HepG2 (cell line): ENCODE measurements around the gene H1-8. TPM values are rescaled to one million over a fixed set of nuclear protein-coding genes. Genes with fewer than 3 reads are reported as not detected.

Experiments used
- AGO1 ChIP-seq: fragments of 200-400 bp; formaldehyde crosslinking; IDR thresholded peaks from 2 replicates; pipeline ENCODE4 v1.6.1; 2017; ENCODE audit warnings: mild to moderate bottlenecking, low read depth, low read length, moderate library complexity; ENCODE audit not compliant: poor library complexity, severe bottlenecking
- CBX1 ChIP-seq: IDR thresholded peaks from one replicate; pipeline ENCODE4 v1.6.1; 2016; ENCODE audit warnings: antibody characterized with exemption, low read depth
- CSRNP2 ChIP-seq: sonication (generic); formaldehyde crosslinking; conservative IDR thresholded peaks from 2 replicates; pipeline ENCODE4 v1.8.0; 2022; ENCODE audit warnings: low read depth, missing genetic modification reagents
- FOXA1 ChIP-seq, 2 experiments: fragments of 450-650 bp in 1 of 2; sonication (generic) in 1 of 2; formaldehyde crosslinking in 1 of 2; IDR thresholded peaks; 2 replicates each; pipeline versions ENCODE4 v1.4.0 to v1.6.1; 2016 to 2020; ENCODE audit warnings: missing genetic modification reagents in 1 of 2
- FOXK1 ChIP-seq: sonication (generic); formaldehyde crosslinking; IDR thresholded peaks from 2 replicates; pipeline ENCODE4 v1.4.0; 2020; ENCODE audit warnings: low read depth, missing genetic modification reagents, borderline replicate concordance
- HNF4A ChIP-seq: sonication (generic); formaldehyde crosslinking; IDR thresholded peaks from 2 replicates; pipeline ENCODE4 v1.4.0; 2020; ENCODE audit warnings: missing genetic modification reagents
- HNRNPL ChIP-seq: fragments of 200-400 bp; formaldehyde crosslinking; IDR thresholded peaks from 2 replicates; pipeline ENCODE4 v1.6.1; 2017; ENCODE audit warnings: mild to moderate bottlenecking, low read depth, low read length
- IKZF5 ChIP-seq: IDR thresholded peaks from 2 replicates; pipeline ENCODE4 v1.6.1; 2018; ENCODE audit warnings: missing genetic modification reagents, mild to moderate bottlenecking, missing compliant biosample characterization
- MXD1 ChIP-seq: sonication (generic); formaldehyde crosslinking; IDR thresholded peaks from 2 replicates; pipeline ENCODE4 v1.4.0; 2020; ENCODE audit warnings: mild to moderate bottlenecking, missing genetic modification reagents
- NFIB ChIP-seq: sonication (generic); formaldehyde crosslinking; IDR thresholded peaks from 2 replicates; pipeline ENCODE4 v1.9.0; 2021; ENCODE audit warnings: missing genetic modification reagents, mild to moderate bottlenecking, borderline replicate concordance
- NR2F6 ChIP-seq, 2 experiments: IDR thresholded peaks; 2 replicates each; pipeline ENCODE4 v1.6.1; 2016; ENCODE audit warnings: antibody characterized with exemption in 1 of 2, mild to moderate bottlenecking in 1 of 2
- POLR2AphosphoS5 ChIP-seq: IDR thresholded peaks from 2 replicates; pipeline ENCODE4 v1.6.1; 2012; ENCODE audit warnings: low read depth, low read length
- SNAPC2 ChIP-seq: sonication (generic); formaldehyde crosslinking; IDR thresholded peaks from 2 replicates; pipeline ENCODE4 v1.8.1; 2022; ENCODE audit warnings: mild to moderate bottlenecking, missing genetic modification reagents
- TGIF2 ChIP-seq: IDR thresholded peaks from 2 replicates; pipeline ENCODE4 v1.6.1; 2016; ENCODE audit warnings: control low read depth, missing compliant biosample characterization
- YEATS4 ChIP-seq: sonication (generic); formaldehyde crosslinking; IDR thresholded peaks from 2 replicates; pipeline ENCODE4 v1.4.0; 2020; ENCODE audit warnings: missing genetic modification reagents, borderline replicate concordance
- ZBTB38 ChIP-seq: sonication (generic); formaldehyde crosslinking; IDR thresholded peaks from 2 replicates; pipeline ENCODE4 v1.5.1; 2020; ENCODE audit warnings: mild to moderate bottlenecking, missing genetic modification reagents
- ZFP62 ChIP-seq: sonication (generic); formaldehyde crosslinking; IDR thresholded peaks from 2 replicates; pipeline ENCODE4 v1.4.0; 2020; ENCODE audit warnings: missing genetic modification reagents
- ZNF331 ChIP-seq: sonication (generic); formaldehyde crosslinking; IDR thresholded peaks from 2 replicates; pipeline ENCODE4 v1.4.0; 2020; ENCODE audit warnings: missing genetic modification reagents
- ZNF335 ChIP-seq: sonication (generic); formaldehyde crosslinking; IDR thresholded peaks from 2 replicates; pipeline ENCODE4 v1.4.0; 2020; ENCODE audit warnings: missing genetic modification reagents
- ZNF362 ChIP-seq: sonication (generic); formaldehyde crosslinking; IDR thresholded peaks from 2 replicates; pipeline ENCODE4 v1.4.0; 2020; ENCODE audit warnings: missing genetic modification reagents, mild to moderate bottlenecking, borderline replicate concordance
- ZNF44 ChIP-seq: sonication (generic); formaldehyde crosslinking; IDR thresholded peaks from 2 replicates; pipeline ENCODE4 v1.5.1; 2020; ENCODE audit warnings: mild to moderate bottlenecking, missing genetic modification reagents
- ZNF558 ChIP-seq: sonication (generic); formaldehyde crosslinking; IDR thresholded peaks from 2 replicates; pipeline ENCODE4 v1.9.0; 2022; ENCODE audit warnings: mild to moderate bottlenecking, missing genetic modification reagents, borderline replicate concordance
- ZNF615 ChIP-seq: sonication (generic); formaldehyde crosslinking; IDR thresholded peaks from 2 replicates; pipeline ENCODE4 v1.5.0; 2020; ENCODE audit warnings: mild to moderate bottlenecking, missing genetic modification reagents, borderline replicate concordance
- ZNF7 ChIP-seq: IDR thresholded peaks from 2 replicates; pipeline ENCODE4 v1.6.1; 2016; ENCODE audit warnings: missing biosample characterization, missing genetic modification reagents
- ZNF703 ChIP-seq: sonication (generic); formaldehyde crosslinking; IDR thresholded peaks from 2 replicates; pipeline ENCODE4 v1.5.1; 2020; ENCODE audit warnings: missing genetic modification reagents, mild to moderate bottlenecking, moderate library complexity, borderline replicate concordance
- ZNF772 ChIP-seq: sonication (generic); formaldehyde crosslinking; IDR thresholded peaks from 2 replicates; pipeline ENCODE4 v1.5.0; 2020; ENCODE audit warnings: mild to moderate bottlenecking, missing genetic modification reagents
- ZNF776 ChIP-seq: sonication (generic); formaldehyde crosslinking; IDR thresholded peaks from 2 replicates; pipeline ENCODE4 v1.4.0; 2020; ENCODE audit warnings: mild to moderate bottlenecking, missing genetic modification reagents
- ZNF879 ChIP-seq: sonication (generic); formaldehyde crosslinking; IDR thresholded peaks from 2 replicates; pipeline ENCODE4 v1.8.1; 2023; ENCODE audit warnings: missing genetic modification reagents
- polyA plus RNA-seq, 8 experiments: library from polyadenylated mRNA; depleted of rRNA in 3 of 8; stranded (reverse) in 7 of 8; unstranded in 1 of 8; fragments of >200 nt; fragmentation: Illumina TruSeq in 4 of 8; extraction: Trizol in 4 of 8; gene quantifications; 2 replicates each; pipeline versions ENCODE4 v1.2.1 to v1.2.3, GENCODE V29; 2011 to 2016; ENCODE audit warnings: low read depth in 4 of 8, missing spikeins in 1 of 8, mixed read lengths in 1 of 8; ENCODE audit not compliant: insufficient read depth in 1 of 8
- total RNA-seq, 5 experiments: library from RNA; depleted of rRNA; stranded (reverse); fragments of >200 nt; fragmentation: Illumina TruSeq; extraction: Trizol; gene quantifications; 2 replicates each; pipeline ENCODE4 v1.2.3, GENCODE V29; 2016; ENCODE audit warnings: low read depth in 1 of 5

Gene H1-8
- total and polyA plus RNA-seq, 2 of the 13 experiments (the other 11 are each of a cell fraction or from before 2014, with no cell fraction given): 0.08 TPM; not detected in 1

- TF ChIP-seq CBX1: peak; percentile 39
- TF ChIP-seq ZNF331 (CRISPR knock-in tag): peak; percentile 82; the same call in 1 of the 2 replicates
- TF ChIP-seq SNAPC2: peak; percentile 34; the same call in 1 of the 2 replicates
- peak; percentile 92 for TF ChIP-seq HNRNPL
- TF ChIP-seq ZFP62 (CRISPR knock-in tag): no peak
- TF ChIP-seq ZNF772: peak; percentile 40; the same call in 1 of the 2 replicates
- peak; percentile 71 for TF ChIP-seq POLR2AphosphoS5
- TF ChIP-seq NR2F6 (IDR thresholded peaks at IDR 0.05): peak; percentile 98
- TF ChIP-seq NR2F6 (CRISPR knock-in tag; IDR thresholded peaks at IDR 0.05): peak; percentile 100
- peak; percentile 81 for TF ChIP-seq ZNF362 (CRISPR knock-in tag)
- 0 out of 2 replicates have a peak, but pooled peaks have one; percentile 31 for TF ChIP-seq FOXK1 (CRISPR knock-in tag)
- TF ChIP-seq MXD1: no peak
- no peak for TF ChIP-seq CSRNP2 (CRISPR knock-in tag)
- TF ChIP-seq ZNF879: no peak
- TF ChIP-seq ZBTB38: peak; percentile 50; the same call in 1 of the 2 replicates
- TF ChIP-seq ZNF335 (CRISPR knock-in tag): no peak
- TF ChIP-seq TGIF2: peak; percentile 37; the same call in 1 of the 2 replicates
- peak; percentile 78 for TF ChIP-seq IKZF5 (CRISPR knock-in tag)
- TF ChIP-seq ZNF776 (CRISPR knock-in tag): no peak
- TF ChIP-seq NFIB: no peak
- TF ChIP-seq HNF4A (CRISPR knock-in tag): peak; percentile 92
- TF ChIP-seq ZNF703 (CRISPR knock-in tag): no peak
- TF ChIP-seq ZNF615 (CRISPR knock-in tag): no peak
- TF ChIP-seq ZNF558 (CRISPR knock-in tag): peak; percentile 62; the same call in 1 of the 2 replicates
- TF ChIP-seq FOXA1 (IDR thresholded peaks at IDR 0.05): no peak
- TF ChIP-seq FOXA1 (CRISPR knock-in tag; IDR thresholded peaks at IDR 0.05): peak; percentile 50; the same call in 1 of the 2 replicates
- TF ChIP-seq ZNF7: no peak
- no peak for TF ChIP-seq AGO1
- TF ChIP-seq ZNF44 (CRISPR knock-in tag): no peak
- TF ChIP-seq YEATS4 (CRISPR knock-in tag): peak; percentile 55; the same call in 1 of the 2 replicates
Observed at GRCh38 chr3:129594907-129595390, 52.0 kb downstream of the H1-8 start (continued).
